Fibroblast of lung (primary cell): Measurements from ENCODE around the gene DLGAP3. TPM values are rescaled to one million over a fixed set of nuclear protein-coding genes. Genes with fewer than 3 reads are reported as not detected.
A peak's percentile ranks its signal among the peaks of the same experiment; 100 is the strongest.

ENCODE experiments used
- DNase-seq, 2 donors: peaks; one replicate each; pipeline versions ENCODE4 v3.0.0 to v3.0.0-alpha.2; 2010; ENCODE audit warnings: low read depth in 2 of 2
- H2AFZ ChIP-seq: 2 replicates; pipeline ENCODE4 v1.5.1; 2012; ENCODE audit warnings: low read length, control low read depth, inconsistent platforms
- H3K27ac ChIP-seq: 2 replicates; pipeline ENCODE4 v1.5.1; 2011; ENCODE audit warnings: low read length, control low read depth; ENCODE audit not compliant: insufficient read depth
- H3K27me3 ChIP-seq: 2 replicates; pipeline ENCODE4 v1.5.1; 2011; ENCODE audit warnings: mild to moderate bottlenecking, low read length; ENCODE audit not compliant: control insufficient read depth, insufficient read depth
- H3K36me3 ChIP-seq: 2 replicates; pipeline ENCODE4 v1.5.1; 2011; ENCODE audit warnings: low read length; ENCODE audit not compliant: control insufficient read depth, insufficient read depth
- H3K4me1 ChIP-seq: 2 replicates; pipeline ENCODE4 v1.5.1; 2011; ENCODE audit warnings: low read length; ENCODE audit not compliant: control insufficient read depth, insufficient read depth; ENCODE audit errors: extremely low read depth
- H3K4me2 ChIP-seq: 2 replicates; pipeline ENCODE4 v1.5.1; 2011; ENCODE audit warnings: low read length, control low read depth; ENCODE audit not compliant: insufficient read depth; ENCODE audit errors: extremely low read depth
- H3K4me3 ChIP-seq, 4 experiments: fragments of 200-600 bp in 1 of 4; sonication (generic) in 1 of 4; replicated peaks in 1 of 4; 2 replicates each; pipeline ENCODE4 v1.5.1; 2011 to 2016; ENCODE audit warnings: low read length in 4 of 4, low read depth in 3 of 4, mild to moderate bottlenecking in 3 of 4, control low read depth in 2 of 4, inconsistent platforms in 1 of 4, mixed read lengths in 1 of 4; ENCODE audit not compliant: insufficient read depth in 1 of 4; ENCODE audit errors: control extremely low read depth in 1 of 4
- H3K79me2 ChIP-seq: 2 replicates; pipeline ENCODE4 v1.5.1; 2012; ENCODE audit warnings: mild to moderate bottlenecking, low read length, inconsistent platforms; ENCODE audit not compliant: control insufficient read depth, insufficient read depth
- H3K9ac ChIP-seq: 2 replicates; pipeline ENCODE4 v1.5.1; 2011; ENCODE audit warnings: mild to moderate bottlenecking, low read length, control low read depth; ENCODE audit not compliant: insufficient read depth
- H3K9me3 ChIP-seq: 2 replicates; pipeline ENCODE4 v1.5.1; 2012; ENCODE audit warnings: low read depth, low read length; ENCODE audit not compliant: control insufficient read depth, insufficient read depth
- H4K20me1 ChIP-seq: 2 replicates; pipeline ENCODE4 v1.5.1; 2011; ENCODE audit warnings: low read length; ENCODE audit not compliant: control insufficient read depth, insufficient read depth; ENCODE audit errors: extremely low read depth
- CTCF ChIP-seq, 2 donors: IDR thresholded peaks in 1 of 2; conservative IDR thresholded peaks in 1 of 2; 1 replicate in 1 of 2; 2 replicates in 1 of 2; pipeline ENCODE4 v1.5.1; 2011 to 2012; ENCODE audit warnings: low read length in 2 of 2, control low read depth in 1 of 2, inconsistent platforms in 1 of 2, low read depth in 1 of 2, mild to moderate bottlenecking in 1 of 2
- EZH2 ChIP-seq: IDR thresholded peaks from 2 replicates; pipeline ENCODE4 v1.5.1; 2012; ENCODE audit warnings: low read length, control low read depth, mild to moderate bottlenecking; ENCODE audit errors: missing control alignments
- polyA plus RNA-seq, 2 donors: library from polyadenylated mRNA; depleted of rRNA in 1 of 2; stranded (reverse) in 1 of 2; unstranded in 1 of 2; fragments of >200 nt; gene quantifications; 2 replicates each; pipeline ENCODE4 v1.2.1, GENCODE V29; 2011 to 2012; ENCODE audit warnings: missing spikeins in 1 of 2
- total RNA-seq: library from RNA; depleted of rRNA; stranded (reverse); fragments of >200 nt; gene quantifications from 2 replicates; pipeline ENCODE4 v1.2.1, GENCODE V29; 2014

Gene DLGAP3
- total and polyA plus RNA-seq, 2 donors (not counting 1 experiment from before 2014, with no cell fraction given), result not detected

DNA sequence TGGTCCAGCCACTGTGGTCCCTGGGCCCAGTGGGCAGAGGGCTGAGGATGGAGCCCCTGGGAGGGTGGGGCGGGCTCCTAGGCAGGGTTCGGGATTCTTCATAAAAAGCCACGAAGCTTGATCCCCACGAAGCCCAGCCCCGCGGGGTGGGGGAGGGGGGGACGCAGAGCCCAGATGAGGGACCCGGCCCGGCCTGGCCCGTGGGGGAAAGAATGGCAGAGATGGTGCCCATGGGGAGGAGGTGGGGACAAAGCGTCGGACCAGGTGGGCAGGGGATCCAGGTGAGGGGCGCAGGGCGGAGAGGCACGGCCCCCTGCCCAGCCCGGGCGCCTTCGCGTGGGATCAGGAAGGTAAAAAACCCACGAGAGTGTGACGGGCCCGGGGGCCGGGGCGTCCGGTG is 63.9 kb downstream of the DLGAP3 start:
- Histone ChIP-seq H2AFZ (no peak overlapping the region), H3K27me3 (peaks cover 6% of the 10 kb centered on the region), H3K36me3 (no peaks in the 10 kb centered on the region), H3K4me2 (no peak overlapping the region), H3K79me2 (no peaks in the 10 kb centered on the region), H3K27ac (no peak overlapping the region), H4K20me1 (no peaks in the 10 kb centered on the region), H3K4me1 (peaks cover 2% of the 10 kb centered on the region), H3K9ac (no peak overlapping the region), H3K4me3 (peak overlapping the region in 1 of 4 experiments; percentile 75), H3K9me3 (no peaks in the 10 kb centered on the region)
- DNase-seq, result no peak
- TF ChIP-seq EZH2 (no peak), CTCF (conservative IDR thresholded peaks at IDR 0.05 in 1 of 2, IDR thresholded peaks at IDR 0.05 in 1 of 2; ENCODE audit: low read depth in 1 of 2, low read length in 2 of 2) (no peak)

- Histone ChIP-seq H3K36me3 (no peaks in the 10 kb centered on the region), H3K27me3 (peaks cover 3% of the 10 kb centered on the region), H3K9ac (no peak overlapping the region), H3K9me3 (no peaks in the 10 kb centered on the region), H3K4me1 (peaks cover 2% of the 10 kb centered on the region), H3K27ac (no peak overlapping the region), H3K4me2 (no peak overlapping the region), H3K79me2 (no peaks in the 10 kb centered on the region), H2AFZ (no peak overlapping the region), H3K4me3 (no peak overlapping the region), H4K20me1 (no peaks in the 10 kb centered on the region)
- no peak for DNase-seq
- TF ChIP-seq CTCF (conservative IDR thresholded peaks at IDR 0.05 in 1 of 2, IDR thresholded peaks at IDR 0.05 in 1 of 2; ENCODE audit: low read depth in 1 of 2, low read length in 2 of 2) (no peak), EZH2 (no peak)
Measured at GRCh38 chr1:34864759-34865158, 64.7 kb downstream of the DLGAP3 start.

- H3K79me2 ChIP-seq, result peaks cover 10% of the 10 kb centered on the region
- no peaks in the 10 kb centered on the region for H3K9me3 ChIP-seq
- DNase-seq, result no peak
- TF ChIP-seq CTCF (conservative IDR thresholded peaks at IDR 0.05 in 1 of 2, IDR thresholded peaks at IDR 0.05 in 1 of 2; ENCODE audit: low read depth in 1 of 2, low read length in 2 of 2) (no peak), EZH2 (no peak)
- no peak overlapping the region for H3K27ac ChIP-seq
- no peaks in the 10 kb centered on the region for H4K20me1 ChIP-seq
- no peaks in the 10 kb centered on the region for H3K36me3 ChIP-seq
- H3K4me3 ChIP-seq, result no peak overlapping the region
- H3K9ac ChIP-seq, result no peak overlapping the region
- no peak overlapping the region for H3K4me2 ChIP-seq
- peaks cover 3% of the 10 kb centered on the region for H3K27me3 ChIP-seq
- H3K4me1 ChIP-seq, result peaks cover 3% of the 10 kb centered on the region
- no peak overlapping the region for H2AFZ ChIP-seq
Measured at GRCh38 chr1:34863501-34863900, 65.9 kb downstream of the DLGAP3 start.
